ENCODE data around the gene PIGN.
A peak's percentile ranks its signal among the peaks of the same experiment; 100 is the strongest.
"Not testable (repeated sequence)": the region's sequence is repeated elsewhere in the genome, so short reads cannot be mapped to it uniquely, and the experiment has no call there.

Gene PIGN

GRCh38 chr18:62182220-62182619 is 4.6 kb downstream of the PIGN start:
- no peak for DNase-seq (ENCODE audit: low spot score)

- DNase-seq (ENCODE audit: low spot score) = no peak
These were observed 7.6 kb downstream of the PIGN start for GRCh38 chr18:62179213-62179612.

GRCh38 chr18:62177271-62177670 is 9.6 kb downstream of the PIGN start:
- no peak for DNase-seq (ENCODE audit: low spot score)

- DNase-seq (ENCODE audit: low spot score) = no peak
These were observed 11.3 kb downstream of the PIGN start for GRCh38 chr18:62175521-62175920.

GRCh38 chr18:62172298-62172697 is 14.6 kb downstream of the PIGN start:
- DNase-seq (ENCODE audit: low spot score) = no peak

GRCh38 chr18:62170857-62171256 is 16.0 kb downstream of the PIGN start:
- DNase-seq (ENCODE audit: low spot score) = no peak

GRCh38 chr18:62166524-62166923 is 20.3 kb downstream of the PIGN start:
- DNase-seq (ENCODE audit: low spot score) = not testable (repeated sequence)

- DNase-seq (ENCODE audit: low spot score) = no peak
These were observed 21.3 kb downstream of the PIGN start for GRCh38 chr18:62165583-62165982.

- DNase-seq (ENCODE audit: low spot score) = no peak
These were observed 21.9 kb downstream of the PIGN start for GRCh38 chr18:62164855-62165487.

- no peak for DNase-seq (ENCODE audit: low spot score)
These were observed 22.5 kb downstream of the PIGN start for GRCh38 chr18:62164310-62164709.

- DNase-seq (ENCODE audit: low spot score) = no peak
These were observed 29.0 kb downstream of the PIGN start for GRCh38 chr18:62157843-62158242.

- no peak for DNase-seq (ENCODE audit: low spot score)
These were observed 34.0 kb downstream of the PIGN start for GRCh38 chr18:62152844-62153243.

GRCh38 chr18:62151068-62151771 is 35.6 kb downstream of the PIGN start:
- no peak for DNase-seq (ENCODE audit: low spot score)

GRCh38 chr18:62144338-62144737 is 42.5 kb downstream of the PIGN start:
- no peak for DNase-seq (ENCODE audit: low spot score)

- DNase-seq (ENCODE audit: low spot score) = no peak
These were observed 46.6 kb downstream of the PIGN start for GRCh38 chr18:62140259-62140658.

GRCh38 chr18:62138461-62139235 is 48.2 kb downstream of the PIGN start:
- DNase-seq (ENCODE audit: low spot score) = no peak

- peak; percentile 65 for DNase-seq (ENCODE audit: low spot score)
These were observed 55.5 kb downstream of the PIGN start for GRCh38 chr18:62131301-62131909.

GRCh38 chr18:62128157-62128556 is 58.7 kb downstream of the PIGN start:
- DNase-seq (ENCODE audit: low spot score) = peak; percentile 29

- DNase-seq (ENCODE audit: low spot score) = no peak
These were observed 60.1 kb downstream of the PIGN start for GRCh38 chr18:62126737-62127136.

GRCh38 chr18:62125702-62126101 is 61.2 kb downstream of the PIGN start:
- DNase-seq (ENCODE audit: low spot score) = no peak

- DNase-seq (ENCODE audit: low spot score) = no peak
These were observed 64.5 kb downstream of the PIGN start for GRCh38 chr18:62122330-62122729.

GRCh38 chr18:62119884-62120283 is 67.0 kb downstream of the PIGN start:
- no peak for DNase-seq (ENCODE audit: low spot score)

- DNase-seq (ENCODE audit: low spot score) = no peak
These were observed 68.5 kb downstream of the PIGN start for GRCh38 chr18:62118328-62118727.

Data from LoVo (cell line).